Fibroblast of lung (primary cell): Measurements from ENCODE around the gene KYAT1. TPM values are rescaled to one million over a fixed set of nuclear protein-coding genes. Genes with fewer than 3 reads are reported as not detected.

Experiments
- DNase-seq, 2 donors: peaks; one replicate each; pipeline versions ENCODE4 v3.0.0 to v3.0.0-alpha.2; 2010; ENCODE audit warnings: low read depth in 2 of 2
- H2AFZ ChIP-seq: 2 replicates; pipeline ENCODE4 v1.5.1; 2012; ENCODE audit warnings: low read length, control low read depth, inconsistent platforms
- H3K27ac ChIP-seq: 2 replicates; pipeline ENCODE4 v1.5.1; 2011; ENCODE audit warnings: low read length, control low read depth; ENCODE audit not compliant: insufficient read depth
- H3K27me3 ChIP-seq: 2 replicates; pipeline ENCODE4 v1.5.1; 2011; ENCODE audit warnings: mild to moderate bottlenecking, low read length; ENCODE audit not compliant: control insufficient read depth, insufficient read depth
- H3K36me3 ChIP-seq: 2 replicates; pipeline ENCODE4 v1.5.1; 2011; ENCODE audit warnings: low read length; ENCODE audit not compliant: control insufficient read depth, insufficient read depth
- H3K4me1 ChIP-seq: 2 replicates; pipeline ENCODE4 v1.5.1; 2011; ENCODE audit warnings: low read length; ENCODE audit not compliant: control insufficient read depth, insufficient read depth; ENCODE audit errors: extremely low read depth
- H3K4me2 ChIP-seq: 2 replicates; pipeline ENCODE4 v1.5.1; 2011; ENCODE audit warnings: low read length, control low read depth; ENCODE audit not compliant: insufficient read depth; ENCODE audit errors: extremely low read depth
- H3K4me3 ChIP-seq, 4 experiments: fragments of 200-600 bp in 1 of 4; sonication (generic) in 1 of 4; replicated peaks in 1 of 4; 2 replicates each; pipeline ENCODE4 v1.5.1; 2011 to 2016; ENCODE audit warnings: low read length in 4 of 4, low read depth in 3 of 4, mild to moderate bottlenecking in 3 of 4, control low read depth in 2 of 4, inconsistent platforms in 1 of 4, mixed read lengths in 1 of 4; ENCODE audit not compliant: insufficient read depth in 1 of 4; ENCODE audit errors: control extremely low read depth in 1 of 4
- H3K79me2 ChIP-seq: 2 replicates; pipeline ENCODE4 v1.5.1; 2012; ENCODE audit warnings: mild to moderate bottlenecking, low read length, inconsistent platforms; ENCODE audit not compliant: control insufficient read depth, insufficient read depth
- H3K9ac ChIP-seq: 2 replicates; pipeline ENCODE4 v1.5.1; 2011; ENCODE audit warnings: mild to moderate bottlenecking, low read length, control low read depth; ENCODE audit not compliant: insufficient read depth
- H3K9me3 ChIP-seq: 2 replicates; pipeline ENCODE4 v1.5.1; 2012; ENCODE audit warnings: low read depth, low read length; ENCODE audit not compliant: control insufficient read depth, insufficient read depth
- H4K20me1 ChIP-seq: 2 replicates; pipeline ENCODE4 v1.5.1; 2011; ENCODE audit warnings: low read length; ENCODE audit not compliant: control insufficient read depth, insufficient read depth; ENCODE audit errors: extremely low read depth
- EZH2 ChIP-seq: IDR thresholded peaks from 2 replicates; pipeline ENCODE4 v1.5.1; 2012; ENCODE audit warnings: low read length, control low read depth, mild to moderate bottlenecking; ENCODE audit errors: missing control alignments
- polyA plus RNA-seq, 2 donors: library from polyadenylated mRNA; depleted of rRNA in 1 of 2; stranded (reverse) in 1 of 2; unstranded in 1 of 2; fragments of >200 nt; gene quantifications; 2 replicates each; pipeline ENCODE4 v1.2.1, GENCODE V29; 2011 to 2012; ENCODE audit warnings: missing spikeins in 1 of 2
- total RNA-seq: library from RNA; depleted of rRNA; stranded (reverse); fragments of >200 nt; gene quantifications from 2 replicates; pipeline ENCODE4 v1.2.1, GENCODE V29; 2014
- TF ChIP-seq, protein P1 (sequence below), 2 donors: IDR thresholded peaks in 1 of 2; conservative IDR thresholded peaks in 1 of 2; 1 replicate in 1 of 2; 2 replicates in 1 of 2; pipeline ENCODE4 v1.5.1; 2011 to 2012; ENCODE audit warnings: low read length in 2 of 2, control low read depth in 1 of 2, inconsistent platforms in 1 of 2, low read depth in 1 of 2, mild to moderate bottlenecking in 1 of 2

Gene KYAT1
- total and polyA plus RNA-seq, 2 donors (not counting 1 experiment from before 2014, with no cell fraction given) = 4.7 to 12.4 TPM

DNA sequence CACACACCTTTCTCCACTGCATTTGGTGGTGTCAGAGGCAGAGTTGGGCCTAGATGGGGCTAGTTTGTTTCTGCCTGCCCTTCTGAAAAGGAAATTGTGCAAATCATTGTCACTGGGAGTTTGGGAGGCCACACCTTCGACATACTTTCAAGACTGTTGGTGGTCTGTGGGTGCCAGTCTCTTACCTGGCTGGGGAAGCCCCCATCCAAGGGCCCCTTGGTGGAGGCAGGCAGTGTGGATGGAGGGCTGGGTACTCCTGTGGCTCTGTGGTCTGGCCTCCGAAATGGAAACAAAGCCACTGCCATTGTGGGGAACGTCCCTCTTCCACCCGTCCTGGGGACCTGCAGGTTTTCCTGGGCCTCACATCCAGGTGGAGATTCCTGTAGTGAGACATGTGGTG lies 28.1 kb upstream of the KYAT1 start:
- no peak overlapping the region for H3K27ac ChIP-seq
- H3K4me1 ChIP-seq = peaks cover 29% of the 10 kb centered on the region
- H3K79me2 ChIP-seq = peaks cover 53% of the 10 kb centered on the region
- H4K20me1 ChIP-seq = no peaks in the 10 kb centered on the region
- no peak for DNase-seq
- TF ChIP-seq, protein P1, sequence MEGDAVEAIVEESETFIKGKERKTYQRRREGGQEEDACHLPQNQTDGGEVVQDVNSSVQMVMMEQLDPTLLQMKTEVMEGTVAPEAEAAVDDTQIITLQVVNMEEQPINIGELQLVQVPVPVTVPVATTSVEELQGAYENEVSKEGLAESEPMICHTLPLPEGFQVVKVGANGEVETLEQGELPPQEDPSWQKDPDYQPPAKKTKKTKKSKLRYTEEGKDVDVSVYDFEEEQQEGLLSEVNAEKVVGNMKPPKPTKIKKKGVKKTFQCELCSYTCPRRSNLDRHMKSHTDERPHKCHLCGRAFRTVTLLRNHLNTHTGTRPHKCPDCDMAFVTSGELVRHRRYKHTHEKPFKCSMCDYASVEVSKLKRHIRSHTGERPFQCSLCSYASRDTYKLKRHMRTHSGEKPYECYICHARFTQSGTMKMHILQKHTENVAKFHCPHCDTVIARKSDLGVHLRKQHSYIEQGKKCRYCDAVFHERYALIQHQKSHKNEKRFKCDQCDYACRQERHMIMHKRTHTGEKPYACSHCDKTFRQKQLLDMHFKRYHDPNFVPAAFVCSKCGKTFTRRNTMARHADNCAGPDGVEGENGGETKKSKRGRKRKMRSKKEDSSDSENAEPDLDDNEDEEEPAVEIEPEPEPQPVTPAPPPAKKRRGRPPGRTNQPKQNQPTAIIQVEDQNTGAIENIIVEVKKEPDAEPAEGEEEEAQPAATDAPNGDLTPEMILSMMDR (conservative IDR thresholded peaks at IDR 0.05 in 1 of 2, IDR thresholded peaks at IDR 0.05 in 1 of 2; ENCODE audit: low read depth in 1 of 2, low read length in 2 of 2) = no peak
- TF ChIP-seq EZH2 = no peak
- H2AFZ ChIP-seq = no peak overlapping the region
- no peak overlapping the region for H3K9ac ChIP-seq
- H3K9me3 ChIP-seq = no peaks in the 10 kb centered on the region
- peaks cover 30% of the 10 kb centered on the region for H3K36me3 ChIP-seq
- H3K4me2 ChIP-seq = no peak overlapping the region
- H3K4me3 ChIP-seq = no peak overlapping the region
- no peaks in the 10 kb centered on the region for H3K27me3 ChIP-seq

DNA sequence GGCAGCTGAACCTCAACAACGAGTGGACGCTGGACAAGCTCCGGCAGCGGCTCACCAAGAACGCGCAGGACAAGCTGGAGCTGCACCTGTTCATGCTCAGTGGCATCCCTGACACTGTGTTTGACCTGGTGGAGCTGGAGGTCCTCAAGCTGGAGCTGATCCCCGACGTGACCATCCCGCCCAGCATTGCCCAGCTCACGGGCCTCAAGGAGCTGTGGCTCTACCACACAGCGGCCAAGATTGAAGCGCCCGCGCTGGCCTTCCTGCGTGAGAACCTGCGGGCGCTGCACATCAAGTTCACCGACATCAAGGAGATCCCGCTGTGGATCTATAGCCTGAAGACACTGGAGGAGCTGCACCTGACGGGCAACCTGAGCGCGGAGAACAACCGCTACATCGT lies 26.6 kb upstream of the KYAT1 start:
- H2AFZ ChIP-seq = no peak overlapping the region
- no peak for TF ChIP-seq EZH2
- TF ChIP-seq, protein P1 (conservative IDR thresholded peaks at IDR 0.05 in 1 of 2, IDR thresholded peaks at IDR 0.05 in 1 of 2; ENCODE audit: low read depth in 1 of 2, low read length in 2 of 2) = no peak
- no peaks in the 10 kb centered on the region for H3K9me3 ChIP-seq
- no peak for DNase-seq
- peaks cover 25% of the 10 kb centered on the region for H3K4me1 ChIP-seq
- no peaks in the 10 kb centered on the region for H3K27me3 ChIP-seq
- no peaks in the 10 kb centered on the region for H4K20me1 ChIP-seq
- H3K4me2 ChIP-seq = no peak overlapping the region
- peaks cover 39% of the 10 kb centered on the region for H3K79me2 ChIP-seq
- no peak overlapping the region for H3K4me3 ChIP-seq
- H3K36me3 ChIP-seq = peaks cover 26% of the 10 kb centered on the region
- no peak overlapping the region for H3K9ac ChIP-seq
- no peak overlapping the region for H3K27ac ChIP-seq

GRCh38 chr9:128906741-128907140 lies 25.0 kb upstream of the KYAT1 start:
- no peak overlapping the region for H3K9ac ChIP-seq
- H3K27me3 ChIP-seq = no peaks in the 10 kb centered on the region
- no peak overlapping the region for H3K4me3 ChIP-seq
- H3K4me1 ChIP-seq = peaks cover 12% of the 10 kb centered on the region
- no peak overlapping the region for H2AFZ ChIP-seq
- no peak overlapping the region for H3K27ac ChIP-seq
- no peaks in the 10 kb centered on the region for H4K20me1 ChIP-seq
- H3K79me2 ChIP-seq = peaks cover 29% of the 10 kb centered on the region
- TF ChIP-seq, protein P1 (conservative IDR thresholded peaks at IDR 0.05 in 1 of 2, IDR thresholded peaks at IDR 0.05 in 1 of 2; ENCODE audit: low read depth in 1 of 2, low read length in 2 of 2) = no peak
- TF ChIP-seq EZH2 = no peak
- H3K9me3 ChIP-seq = no peaks in the 10 kb centered on the region
- no peak for DNase-seq
- no peak overlapping the region for H3K4me2 ChIP-seq
- H3K36me3 ChIP-seq = peaks cover 28% of the 10 kb centered on the region
